GM13977 (cell line): Measurements from ENCODE around the gene APOBEC3B.
"Not testable (repeated sequence)": the region's sequence is repeated elsewhere in the genome, so short reads cannot be mapped to it uniquely, and the experiment has no call there.

Experiments
- DNase-seq: peaks from one replicate; pipeline ENCODE4 v3.0.0; 2012; ENCODE audit warnings: low spot score
- CTCF ChIP-seq: IDR thresholded peaks from 2 replicates; pipeline ENCODE4 v1.5.1; 2012; ENCODE audit warnings: mild to moderate bottlenecking, control low read depth; ENCODE audit not compliant: insufficient read depth; ENCODE audit errors: extremely low read depth, missing control alignments
- in situ Hi-C: fragments of 300-500 bp; cut with MboI; formaldehyde crosslinking; loops from one replicate; pipeline ENCODE4 v1.12.0; 2022; ENCODE audit warnings: low sequenced_read_pairs, low pct_unique_long_range_greater_than_20kb, mixed read lengths, inconsistent platforms; ENCODE audit not compliant: unreplicated experiment

Gene APOBEC3B

GRCh38 chr22:39040538-39041296 is 58.6 kb downstream of the APOBEC3B start, which contains the start of gene APOBEC3F:
APOBEC3F (plus strand) TSS chr22:39040864; CDS start chr22:39040961, 97 bp downstream.
- in situ Hi-C loops, DNase-seq: not testable (repeated sequence)
- peak; percentile 4 for TF ChIP-seq CTCF

- DNase-seq, result no peak
- no peak for TF ChIP-seq CTCF
- in situ Hi-C loops, result no loop called here
Measured at GRCh38 chr22:39041908-39042307, 59.8 kb downstream of the APOBEC3B start.
